VCaP (cell line): ENCODE measurements around the gene GPHN.
A peak's percentile ranks its signal among the peaks of the same experiment; 100 is the strongest.

ENCODE experiments used
- H3K27ac ChIP-seq: fragments of 450-650 bp; 2 replicates; pipeline ENCODE4 v1.5.1; 2017
- TF ChIP-seq, protein P1 (sequence below): fragments of 450-650 bp; conservative IDR thresholded peaks from 2 replicates; pipeline ENCODE4 v1.5.1; 2017; ENCODE audit warnings: mild to moderate bottlenecking, moderate library complexity

GPHN gene

DNA sequence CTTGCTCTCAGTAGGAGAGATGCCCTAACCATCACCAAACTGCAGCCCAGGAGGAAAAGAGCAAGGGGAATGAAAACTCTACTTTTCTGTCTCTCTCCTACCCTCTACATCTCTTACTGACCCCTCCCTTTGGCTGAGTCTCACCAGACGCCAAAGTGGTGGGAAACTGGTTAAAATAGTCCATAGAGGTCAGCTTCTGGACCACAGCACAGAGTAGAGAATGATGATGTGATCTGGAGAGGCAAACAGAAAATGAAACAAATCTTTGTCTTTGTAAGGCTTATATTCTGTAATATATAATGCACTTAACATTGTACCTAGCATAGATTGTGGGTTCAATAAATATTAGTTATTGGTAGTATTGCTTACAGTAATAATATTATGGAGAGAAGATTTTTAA is 600.3 kb downstream of the GPHN start:
- no peak overlapping the region for H3K27ac ChIP-seq
- TF ChIP-seq, protein P1, sequence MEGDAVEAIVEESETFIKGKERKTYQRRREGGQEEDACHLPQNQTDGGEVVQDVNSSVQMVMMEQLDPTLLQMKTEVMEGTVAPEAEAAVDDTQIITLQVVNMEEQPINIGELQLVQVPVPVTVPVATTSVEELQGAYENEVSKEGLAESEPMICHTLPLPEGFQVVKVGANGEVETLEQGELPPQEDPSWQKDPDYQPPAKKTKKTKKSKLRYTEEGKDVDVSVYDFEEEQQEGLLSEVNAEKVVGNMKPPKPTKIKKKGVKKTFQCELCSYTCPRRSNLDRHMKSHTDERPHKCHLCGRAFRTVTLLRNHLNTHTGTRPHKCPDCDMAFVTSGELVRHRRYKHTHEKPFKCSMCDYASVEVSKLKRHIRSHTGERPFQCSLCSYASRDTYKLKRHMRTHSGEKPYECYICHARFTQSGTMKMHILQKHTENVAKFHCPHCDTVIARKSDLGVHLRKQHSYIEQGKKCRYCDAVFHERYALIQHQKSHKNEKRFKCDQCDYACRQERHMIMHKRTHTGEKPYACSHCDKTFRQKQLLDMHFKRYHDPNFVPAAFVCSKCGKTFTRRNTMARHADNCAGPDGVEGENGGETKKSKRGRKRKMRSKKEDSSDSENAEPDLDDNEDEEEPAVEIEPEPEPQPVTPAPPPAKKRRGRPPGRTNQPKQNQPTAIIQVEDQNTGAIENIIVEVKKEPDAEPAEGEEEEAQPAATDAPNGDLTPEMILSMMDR: no peak

DNA sequence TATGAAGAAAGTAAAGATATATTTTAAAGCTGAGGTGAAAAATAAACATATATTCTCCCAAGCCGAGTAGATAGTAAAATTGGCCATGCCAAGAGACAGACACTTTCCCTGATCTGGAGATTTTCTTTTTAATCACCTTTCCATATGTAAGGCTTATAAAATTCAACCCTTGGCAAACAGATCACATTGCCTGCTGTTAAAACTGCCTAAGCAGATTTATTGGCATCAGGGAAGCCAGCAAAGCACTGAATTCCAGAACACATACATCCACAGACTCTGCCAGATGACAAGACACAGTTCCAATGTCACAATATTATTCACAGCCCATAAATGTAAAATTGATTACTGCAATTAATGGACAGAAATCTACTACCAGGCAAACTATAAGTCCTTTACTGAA is 603.1 kb downstream of the GPHN start:
- H3K27ac ChIP-seq: peak overlapping the region; percentile 32; the same call in 1 of the 2 replicates
- TF ChIP-seq, protein P1: no peak

DNA sequence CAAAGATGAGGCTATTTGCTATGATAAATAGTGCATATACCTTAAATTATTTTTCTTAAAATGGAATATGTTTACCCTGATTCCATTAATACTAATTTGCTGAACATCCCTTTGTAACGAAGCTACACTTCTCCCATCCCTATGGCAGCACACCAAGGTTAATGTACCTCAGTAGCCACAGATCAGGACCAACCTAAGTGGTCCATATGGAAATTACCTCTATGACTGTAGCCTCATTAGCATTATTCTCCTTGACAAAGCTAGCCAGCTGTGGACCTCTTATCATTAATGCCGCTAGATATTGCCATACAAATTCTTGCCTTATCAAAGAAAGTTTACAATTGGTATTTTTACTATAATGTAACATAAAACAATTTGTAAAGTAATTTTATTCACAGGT is 604.4 kb downstream of the GPHN start:
- TF ChIP-seq, protein P1: no peak
- H3K27ac ChIP-seq: no peak overlapping the region

GRCh38 chr14:67127174-67127573 is 619.2 kb downstream of the GPHN start:
- H3K27ac ChIP-seq: no peak overlapping the region
- TF ChIP-seq, protein P1: no peak

DNA sequence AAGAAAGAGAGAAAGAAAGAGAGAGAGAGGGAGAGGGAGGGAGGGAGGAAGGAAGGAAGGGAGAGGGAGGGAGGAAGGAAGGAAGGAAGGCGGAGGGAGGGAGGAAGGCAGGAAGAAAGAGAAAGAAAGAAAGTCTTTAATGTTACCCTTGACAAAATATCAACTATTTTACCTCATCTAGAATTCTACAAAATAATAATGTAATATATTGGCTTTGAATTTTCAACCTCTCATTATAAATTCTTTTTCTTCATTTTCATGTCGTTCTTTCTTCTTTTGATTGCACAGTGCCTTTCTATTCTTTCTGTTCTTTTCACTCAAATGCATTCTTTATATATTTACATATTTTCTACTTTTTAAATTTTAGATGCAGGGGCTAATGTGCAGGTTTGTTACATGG is 621.8 kb downstream of the GPHN start:
- H3K27ac ChIP-seq: no peak overlapping the region
- TF ChIP-seq, protein P1: no peak

- no peak overlapping the region for H3K27ac ChIP-seq
- TF ChIP-seq, protein P1: no peak
These were observed 623.7 kb downstream of the GPHN start for GRCh38 chr14:67131691-67132090.

GRCh38 chr14:67133144-67133543 is 625.2 kb downstream of the GPHN start:
- H3K27ac ChIP-seq: no peak overlapping the region
- TF ChIP-seq, protein P1: no peak
